HEK293T (cell line): Measurements from ENCODE around the gene CCDC187.

Experiments used
- ARNT ChIP-seq: fragments of 450-650 bp; IDR thresholded peaks from 2 replicates; pipeline ENCODE4 v1.6.1; 2017; ENCODE audit warnings: mild to moderate bottlenecking
- BHLHE40 ChIP-seq: fragments of 450-650 bp; IDR thresholded peaks from 2 replicates; pipeline ENCODE4 v1.6.1; 2016; ENCODE audit warnings: mild to moderate bottlenecking, moderate library complexity, borderline replicate concordance
- CTBP1 ChIP-seq: fragments of 450-650 bp; IDR thresholded peaks from 2 replicates; pipeline ENCODE4 v1.6.1; 2016; ENCODE audit warnings: borderline replicate concordance
- ELF4 ChIP-seq: fragments of 450-650 bp; IDR thresholded peaks from 2 replicates; pipeline ENCODE4 v1.6.1; 2017; ENCODE audit warnings: antibody characterized with exemption
- FOXA1 ChIP-seq: fragments of 450-650 bp; IDR thresholded peaks from 2 replicates; pipeline ENCODE4 v1.6.1; 2016; ENCODE audit warnings: mild to moderate bottlenecking
- FOXM1 ChIP-seq: fragments of 450-650 bp; IDR thresholded peaks from 2 replicates; pipeline ENCODE4 v1.6.1; 2017; ENCODE audit warnings: mild to moderate bottlenecking, borderline replicate concordance
- HDGF ChIP-seq: fragments of 450-650 bp; IDR thresholded peaks from 2 replicates; pipeline ENCODE4 v1.6.1; 2017; ENCODE audit warnings: antibody characterized with exemption, borderline replicate concordance
- NFRKB ChIP-seq: fragments of 450-650 bp; IDR thresholded peaks from 2 replicates; pipeline ENCODE4 v1.6.1; 2016; ENCODE audit warnings: mild to moderate bottlenecking, moderate library complexity
- SP1 ChIP-seq: fragments of 450-650 bp; IDR thresholded peaks from 2 replicates; pipeline ENCODE4 v1.6.1; 2017
- SUZ12 ChIP-seq: fragments of 450-650 bp; IDR thresholded peaks from 2 replicates; pipeline ENCODE4 v1.6.1; 2016; ENCODE audit warnings: mild to moderate bottlenecking
- ZNF384 ChIP-seq: fragments of 450-650 bp; IDR thresholded peaks from 2 replicates; pipeline ENCODE4 v1.6.1; 2016

GRCh38 chr9:136284951-136285350 lies 18.9 kb downstream of the CCDC187 start:
- TF ChIP-seq BHLHE40 (no peak), ARNT (no peak), FOXM1 (no peak), ELF4 (no peak), SUZ12 (no peak), HDGF (no peak), ZNF384 (no peak), CTBP1 (no peak), NFRKB (no peak), FOXA1 (no peak), SP1 (no peak)
